Measurements from ENCODE around the gene FGR. TPM values are rescaled to one million over a fixed set of nuclear protein-coding genes. Genes with fewer than 3 reads are reported as not detected.
A peak's percentile ranks its signal among the peaks of the same experiment; 100 is the strongest.

FGR gene
- total and polyA plus RNA-seq, 8 donors = 3.1 to 126 (median 4.7) TPM

GRCh38 chr1:27588256-27589232 is 46.4 kb downstream of the FGR start:
- ATAC-seq (no peak), DNase-seq (no peak)
- intact Hi-C loops (cut with DNase I) = no loop called here
- H3K9me3 ChIP-seq = no peaks in the 10 kb centered on the region
- no peak overlapping the region for H3K4me3 ChIP-seq
- H3K36me3 ChIP-seq = no peaks in the 10 kb centered on the region
- H3K27me3 ChIP-seq = no peaks in the 10 kb centered on the region
- no peak for TF ChIP-seq CTCF (IDR thresholded peaks at IDR 0.05)
- H3K27ac ChIP-seq = peak overlapping the region in 1 of 2 donors; percentile 8
- H3K4me1 ChIP-seq = peaks cover 32 to 42% of the 10 kb centered on the region in 2 donors

- peaks cover 16 to 26% of the 10 kb centered on the region in 2 donors for H3K4me1 ChIP-seq
- DNase-seq = no peak
- no peaks in the 10 kb centered on the region for H3K27me3 ChIP-seq
- no peak for ATAC-seq
- H3K4me3 ChIP-seq = no peak overlapping the region
- H3K36me3 ChIP-seq = no peaks in the 10 kb centered on the region
- no peak for TF ChIP-seq CTCF (IDR thresholded peaks at IDR 0.05)
- intact Hi-C loops (cut with DNase I) = no loop called here
- H3K9me3 ChIP-seq = no peaks in the 10 kb centered on the region
- H3K27ac ChIP-seq = no peak overlapping the region
Observed at GRCh38 chr1:27585684-27586083, 49.3 kb downstream of the FGR start.

- Histone ChIP-seq H3K4me3 (no peak overlapping the region), H3K9me3 (no peaks in the 10 kb centered on the region), H3K4me1 (peaks cover 4 to 14% of the 10 kb centered on the region in 2 donors), H3K27me3 (no peaks in the 10 kb centered on the region), H3K27ac (no peak overlapping the region), H3K36me3 (no peaks in the 10 kb centered on the region)
- intact Hi-C loops (cut with DNase I) = no loop called here
- TF ChIP-seq CTCF (IDR thresholded peaks at IDR 0.05) = no peak
- DNase-seq (no peak), ATAC-seq (no peak)
Observed at GRCh38 chr1:27584453-27584852, 50.5 kb downstream of the FGR start.

DNA sequence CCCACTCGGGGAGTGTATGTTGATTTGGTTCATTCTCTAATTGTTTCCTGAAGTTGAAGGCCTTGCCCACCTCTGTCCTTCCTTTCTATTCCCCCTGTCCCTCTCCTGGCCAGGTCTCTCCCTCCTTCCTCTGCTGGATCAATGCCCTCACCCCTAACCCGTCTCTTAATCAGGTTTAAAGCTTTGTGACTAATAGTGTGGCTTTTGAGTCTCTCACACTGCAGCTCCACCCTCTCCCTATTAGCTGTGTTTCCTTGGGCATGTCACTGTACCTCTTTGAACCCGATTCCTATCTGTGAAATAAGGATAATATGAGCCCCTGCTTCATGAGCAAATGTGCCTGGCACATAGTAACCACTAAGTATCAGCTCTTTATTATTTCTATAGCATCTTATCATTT is 51.5 kb downstream of the FGR start:
- Histone ChIP-seq H3K4me1 (peaks cover 0 to 7% of the 10 kb centered on the region in 2 donors), H3K27me3 (no peaks in the 10 kb centered on the region), H3K27ac (no peak overlapping the region), H3K36me3 (no peaks in the 10 kb centered on the region), H3K4me3 (no peak overlapping the region), H3K9me3 (no peaks in the 10 kb centered on the region)
- TF ChIP-seq CTCF (IDR thresholded peaks at IDR 0.05) = no peak
- intact Hi-C loops (cut with DNase I) = no loop called here
- ATAC-seq (no peak), DNase-seq (no peak)

DNA sequence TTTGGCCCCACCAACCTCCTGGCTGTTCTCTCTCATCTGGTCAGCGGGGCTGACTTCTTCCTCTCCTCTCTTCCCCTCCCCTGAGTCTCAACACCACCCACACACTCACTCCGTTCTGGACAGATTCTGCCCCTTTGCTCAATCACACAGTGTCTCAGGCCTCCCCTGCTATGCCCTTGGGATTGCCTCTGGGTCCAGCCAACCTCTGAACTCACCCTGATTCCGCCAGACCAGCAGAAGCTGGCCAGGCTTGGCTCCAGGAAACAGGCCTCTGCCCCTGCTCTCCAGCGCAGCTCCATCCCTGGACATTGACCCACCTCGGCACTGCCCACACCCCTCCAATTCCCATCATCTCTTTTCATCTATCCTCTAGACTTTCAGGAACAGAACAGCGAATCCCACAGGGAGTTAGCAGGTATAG is 53.2 kb downstream of the FGR start:
- Histone ChIP-seq H3K4me3 (no peak overlapping the region), H3K9me3 (no peaks in the 10 kb centered on the region), H3K27me3 (no peaks in the 10 kb centered on the region), H3K36me3 (no peaks in the 10 kb centered on the region), H3K27ac (no peak overlapping the region), H3K4me1 (peaks cover 10 to 20% of the 10 kb centered on the region in 2 donors)
- DNase-seq = no peak
- intact Hi-C loops (cut with DNase I) = no loop called here
- peak; percentile 9 for ATAC-seq
- TF ChIP-seq CTCF (IDR thresholded peaks at IDR 0.05) = no peak
